ENCODE results near the gene KDM1B.
A peak's percentile ranks its signal among the peaks of the same experiment; 100 is the strongest.

The KDM1B gene

DNA sequence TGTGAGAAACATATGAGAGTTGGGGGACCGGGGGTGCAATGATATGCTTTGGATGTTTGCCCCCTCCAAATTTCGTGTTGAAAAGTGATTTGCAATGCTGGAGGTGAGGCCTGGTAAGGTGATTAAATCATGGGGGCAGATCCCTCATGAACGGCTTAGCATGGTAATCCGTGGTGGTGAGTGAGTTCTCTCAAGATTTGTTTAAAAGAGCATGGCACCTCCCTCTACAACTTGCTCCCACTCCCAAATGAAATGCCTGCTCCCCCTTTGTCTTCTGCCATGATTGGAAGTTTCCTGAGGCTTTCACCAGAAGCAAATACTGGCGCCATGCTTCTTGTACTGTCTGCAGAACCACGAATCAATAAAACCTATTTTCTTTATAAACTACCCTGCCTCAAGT, 106.7 kb downstream of the KDM1B start:
- DNase-seq (ENCODE audit: low read depth in 2 of 2): no peak

DNA sequence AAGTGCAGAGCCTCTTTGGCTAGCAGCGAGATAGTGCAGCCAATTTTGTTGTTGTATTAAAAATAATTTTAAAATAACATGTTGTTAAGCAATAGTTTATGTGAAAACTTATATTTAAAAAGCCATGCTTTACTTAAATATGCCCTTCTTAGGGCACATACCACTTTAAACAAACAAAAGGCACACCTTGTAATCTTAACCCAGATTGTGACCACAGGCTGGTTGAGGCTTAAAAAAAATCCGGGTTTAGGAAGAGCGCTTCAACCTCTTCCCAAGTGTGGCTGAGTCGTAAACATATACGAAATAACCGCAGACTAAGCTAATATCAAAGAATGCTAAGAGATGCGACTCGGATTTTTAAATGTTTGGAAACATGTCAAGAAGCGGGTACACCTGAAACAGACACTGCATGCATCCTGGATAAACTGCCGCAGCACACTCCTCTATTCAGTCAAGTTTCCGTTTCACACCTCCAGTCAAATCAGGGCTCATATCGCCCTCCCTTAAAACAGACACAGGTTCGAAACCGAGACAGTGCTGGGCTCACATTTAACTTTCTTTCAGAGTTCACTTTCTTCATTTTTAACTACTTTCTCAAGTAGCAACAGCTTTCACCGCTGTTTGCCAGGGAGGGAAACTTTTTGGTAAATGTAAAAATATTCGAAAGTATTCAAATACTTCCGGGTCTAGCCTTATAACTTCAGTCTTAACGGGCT, 107.6 kb downstream of the KDM1B start:
- peak; percentile 36 to 44 for DNase-seq (ENCODE audit: low read depth in 2 of 2)

DNA sequence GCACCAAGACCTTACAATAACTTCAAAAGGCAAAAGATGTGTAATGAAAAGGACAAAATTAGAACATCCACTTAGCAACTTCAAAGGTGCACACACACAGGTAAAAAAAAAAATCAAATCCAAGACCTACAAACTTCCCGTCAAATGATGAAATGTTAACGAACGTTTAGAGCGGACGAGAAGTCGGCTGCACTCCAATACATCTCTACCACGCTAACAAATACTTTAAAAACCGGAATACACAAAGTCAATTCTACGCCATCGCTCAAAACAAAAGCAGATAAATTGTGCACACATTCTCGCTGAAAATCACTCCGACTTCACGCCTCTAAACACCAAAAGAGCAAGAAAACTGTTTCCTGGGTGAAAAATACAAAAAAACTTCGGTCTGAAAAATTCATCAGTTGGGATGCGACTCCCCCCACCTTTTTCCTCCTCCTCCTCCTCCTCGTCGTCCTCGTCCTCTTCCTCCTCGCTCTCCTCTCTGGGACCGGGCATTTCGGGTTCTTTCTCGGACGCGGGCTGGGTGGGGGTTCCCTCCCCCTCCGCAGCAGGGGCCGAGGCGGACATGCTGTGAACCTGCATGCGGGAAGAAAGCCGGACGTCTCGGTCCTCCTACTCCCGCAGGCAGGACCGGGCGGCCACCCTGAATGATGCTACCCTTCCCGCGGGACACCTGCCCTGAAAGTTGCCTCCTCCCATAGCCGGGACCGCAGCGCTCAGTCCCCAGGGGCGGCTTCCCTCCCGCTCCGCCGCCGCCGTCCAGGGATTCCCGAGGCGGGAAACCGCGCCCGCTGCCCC, 108.4 kb downstream of the KDM1B start:
- peak in 1 of 2 donors; percentile 17 for DNase-seq (ENCODE audit: low read depth in 2 of 2)

DNA sequence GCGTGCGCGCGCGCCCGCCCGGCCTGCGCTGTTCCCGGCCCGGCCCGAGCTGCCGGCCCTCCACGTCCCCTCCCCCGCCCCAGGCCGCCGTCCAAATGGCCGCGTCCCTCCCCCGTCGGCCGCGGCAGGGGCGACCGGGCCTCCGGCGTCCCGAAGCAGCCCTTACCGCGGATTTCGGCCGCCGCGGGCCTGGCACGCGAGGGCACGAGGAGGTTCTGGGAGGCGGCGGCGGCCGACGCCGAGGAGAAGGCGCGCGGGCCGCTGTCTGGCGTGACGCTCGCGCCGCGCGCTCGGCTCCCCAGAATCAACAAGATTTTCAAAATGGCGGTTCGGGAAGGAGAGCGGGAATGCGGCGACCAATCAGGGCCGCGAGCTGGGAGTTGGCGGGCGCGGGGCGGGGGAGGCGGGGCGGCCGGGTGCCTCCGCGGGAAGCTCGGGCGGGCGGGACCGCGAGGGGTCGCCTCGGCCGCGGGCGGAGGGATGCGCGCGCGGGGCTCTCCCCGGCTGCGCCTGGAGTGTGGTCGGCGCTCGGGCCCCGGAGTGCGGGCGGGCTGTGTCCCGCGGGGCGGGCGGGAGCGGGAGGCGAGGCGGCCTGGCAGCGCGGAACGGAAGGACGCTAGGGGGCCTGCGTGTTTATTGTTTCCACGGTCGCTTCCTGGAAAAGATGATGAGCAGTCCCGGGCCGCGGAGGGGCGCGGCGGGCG, 109.1 kb downstream of the KDM1B start, which contains the start of gene DEK:
TSS of gene DEK (minus strand) at position 312 of the 704 bp plus-strand sequence. CDS start 543 bp downstream, outside the sequence.
- DNase-seq (ENCODE audit: low read depth in 2 of 2): peak; percentile 73 to 74

DNA sequence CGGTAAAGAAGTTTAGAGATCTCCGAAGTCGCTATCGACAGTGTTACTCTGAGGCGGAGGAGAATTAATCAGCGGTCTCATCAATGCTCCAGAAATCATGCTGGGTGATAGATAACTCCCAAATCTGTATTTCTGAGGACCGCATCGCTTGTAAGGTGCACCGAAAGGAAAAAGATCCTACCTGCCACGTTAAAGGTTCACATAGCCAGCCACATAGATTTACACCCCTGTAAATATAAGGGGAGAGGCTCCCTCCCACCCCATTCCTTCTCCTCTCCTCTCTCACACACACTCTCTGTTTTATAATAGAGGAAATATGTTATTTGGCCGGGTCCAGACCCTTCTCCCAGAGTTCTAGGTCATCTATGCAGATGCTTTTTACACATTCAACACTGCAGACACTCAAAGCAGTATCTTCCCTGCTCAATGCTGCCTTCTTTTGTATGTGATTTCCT, 109.7 kb downstream of the KDM1B start:
- no peak for DNase-seq (ENCODE audit: low read depth in 2 of 2)

DNA sequence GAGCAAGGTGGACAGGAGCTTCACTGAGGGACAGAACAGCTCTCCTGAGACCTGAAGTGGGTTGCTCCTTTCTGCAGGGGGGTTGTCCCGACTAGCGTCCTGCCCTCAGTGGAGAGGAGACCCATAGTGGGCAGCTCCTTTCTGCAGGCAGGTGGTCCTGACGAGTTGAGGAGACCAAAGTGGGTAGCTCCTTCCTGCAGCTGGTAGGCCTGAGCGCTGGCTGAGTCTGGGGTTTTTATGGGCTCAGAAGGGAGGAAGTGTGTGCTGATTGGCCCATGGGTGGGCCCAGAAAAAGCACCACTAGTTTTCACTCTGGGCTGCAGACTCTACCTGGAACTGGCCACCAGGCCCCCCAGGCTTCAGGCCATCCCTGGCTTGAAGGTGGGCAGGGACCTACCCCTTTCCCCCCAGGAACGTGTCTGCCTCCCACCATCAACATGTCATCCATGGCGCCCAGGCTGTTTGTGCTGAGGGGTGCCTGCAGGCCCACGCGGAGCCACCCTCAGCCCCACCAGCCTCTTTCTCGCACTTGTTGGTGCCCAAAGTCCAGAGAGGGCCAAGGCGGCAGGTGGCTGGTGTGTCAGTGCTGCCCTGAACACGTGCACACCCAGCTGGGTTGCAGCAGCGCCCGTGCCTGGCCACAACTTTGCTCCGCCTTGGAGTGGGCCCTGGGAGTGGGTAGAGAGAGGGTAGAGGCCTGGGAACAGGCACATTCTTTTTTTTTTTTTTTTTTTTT, 110.7 kb downstream of the KDM1B start:
- DNase-seq (ENCODE audit: low read depth in 2 of 2): no peak

DNA sequence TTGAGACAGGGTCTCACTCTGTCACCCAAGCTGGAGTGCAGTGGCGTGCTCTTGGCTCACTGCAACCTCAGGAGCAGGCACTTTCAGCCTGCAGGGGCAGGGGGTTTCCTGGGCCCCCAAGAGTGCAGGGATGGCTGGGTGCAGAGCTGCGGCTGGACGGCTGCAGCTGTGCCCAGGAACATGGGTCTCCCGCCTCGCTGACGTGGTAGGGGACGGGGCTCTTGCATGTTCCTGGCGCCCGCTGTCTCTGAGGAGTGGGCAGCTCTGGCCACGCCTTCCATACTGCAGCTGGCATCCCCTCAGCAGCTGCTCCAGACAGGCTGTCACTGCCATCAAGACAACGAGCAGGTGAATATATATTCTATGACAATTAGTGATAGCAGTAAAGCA, 111.3 kb downstream of the KDM1B start:
- DNase-seq (ENCODE audit: low read depth in 2 of 2): no peak

DNA sequence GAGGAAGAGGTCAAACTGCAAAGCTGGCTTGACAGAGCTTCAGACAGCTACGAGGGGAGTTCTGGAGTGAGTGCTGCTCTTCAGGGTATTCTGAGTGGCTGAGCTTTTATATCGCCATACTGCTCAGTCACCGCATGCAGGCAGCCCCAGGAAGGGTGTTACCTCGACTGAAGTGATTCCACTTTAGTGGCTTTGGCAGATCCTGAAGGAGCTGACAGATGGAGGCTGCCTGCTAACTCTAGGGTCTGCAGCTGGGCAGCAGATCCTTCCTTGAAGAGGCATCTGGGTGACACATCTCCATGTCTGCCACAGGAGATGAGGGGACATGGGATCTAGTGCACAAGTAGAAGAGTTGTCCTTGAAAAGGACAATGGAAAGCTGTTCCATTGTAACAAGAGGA, 112.8 kb downstream of the KDM1B start:
- no peak for DNase-seq (ENCODE audit: low read depth in 2 of 2)

DNA sequence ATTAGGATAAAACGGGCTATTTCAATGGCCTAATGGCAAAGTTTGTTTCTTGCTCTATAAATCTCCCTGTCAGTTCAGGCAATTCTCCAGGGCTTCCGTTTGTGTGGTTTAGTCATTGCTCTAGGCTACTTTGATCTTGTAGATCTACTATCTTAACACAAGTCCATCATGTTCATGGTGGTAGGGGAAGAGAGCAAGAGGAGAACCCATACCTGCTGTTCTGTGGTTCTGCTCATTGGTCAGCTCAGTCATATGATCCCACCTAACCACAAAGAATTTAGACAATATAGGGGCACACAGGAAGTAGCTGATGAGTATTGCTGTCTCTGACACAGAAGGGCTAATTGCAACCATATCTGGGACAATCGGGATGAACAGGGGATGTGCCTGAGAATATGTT, 114.0 kb downstream of the KDM1B start:
- DNase-seq (ENCODE audit: low read depth in 2 of 2): no peak

DNA sequence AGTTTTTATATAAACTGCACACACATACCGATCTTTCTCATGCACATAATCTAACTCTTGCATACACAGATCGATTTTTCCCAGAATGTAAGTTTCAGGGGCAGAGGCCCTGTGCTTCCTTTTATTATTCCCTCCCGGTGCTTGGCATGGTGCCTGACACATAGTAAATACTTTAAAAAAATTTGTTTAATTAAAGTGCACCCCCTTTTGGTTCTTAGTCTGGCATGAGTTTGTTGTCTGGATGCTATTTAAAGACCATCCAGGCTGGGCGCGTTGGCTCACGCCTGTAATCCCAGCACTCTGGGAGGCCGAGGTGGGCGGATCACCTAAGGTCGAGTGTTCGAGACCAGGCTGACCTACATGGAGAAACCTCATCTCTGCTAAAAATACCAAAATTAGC, 114.5 kb downstream of the KDM1B start:
- DNase-seq (ENCODE audit: low read depth in 2 of 2): no peak

DNA sequence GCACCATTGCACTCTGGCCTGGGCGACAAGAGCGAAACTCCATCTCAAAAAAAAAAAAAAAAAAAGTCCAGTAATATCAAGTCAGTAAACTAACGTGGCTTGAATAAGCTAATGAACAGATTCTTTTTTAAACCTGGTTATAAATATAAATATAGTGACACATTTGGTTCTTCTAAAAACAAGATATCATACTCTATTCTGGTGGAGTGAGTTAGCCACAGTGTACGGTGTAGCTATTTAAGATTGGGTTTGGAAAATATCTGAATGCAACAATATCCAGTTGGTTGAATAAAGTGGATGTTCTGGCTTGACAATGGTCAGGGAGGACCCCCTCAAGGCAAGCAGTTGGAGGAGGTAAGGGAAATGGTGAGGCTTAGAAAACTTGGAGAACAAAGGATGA, 115.0 kb downstream of the KDM1B start:
- no peak for DNase-seq (ENCODE audit: low read depth in 2 of 2)
